Osteoblast (primary cell): ENCODE data around the gene ZNF625. TPM values are rescaled to one million over a fixed set of nuclear protein-coding genes. Genes with fewer than 3 reads are reported as not detected.

Experiments used
- DNase-seq: peaks from one replicate; pipeline ENCODE4 v3.0.0; 2011; ENCODE audit warnings: low spot score, mixed read lengths; ENCODE audit not compliant: insufficient read length; ENCODE audit errors: missing footprints
- H2AFZ ChIP-seq: 2 replicates; pipeline ENCODE4 v1.6.0; 2011; ENCODE audit warnings: mild to moderate bottlenecking, low read length
- H3K27ac ChIP-seq: 2 replicates; pipeline ENCODE4 v1.5.1; 2011; ENCODE audit warnings: mild to moderate bottlenecking, low read depth, low read length, moderate library complexity
- H3K27me3 ChIP-seq: 2 replicates; pipeline ENCODE4 v1.6.0; 2012; ENCODE audit warnings: mild to moderate bottlenecking, control low read depth, inconsistent platforms, low read length, moderate library complexity; ENCODE audit not compliant: insufficient read depth
- H3K36me3 ChIP-seq: 2 replicates; pipeline ENCODE4 v1.5.1; 2011; ENCODE audit warnings: mild to moderate bottlenecking, low read length, control low read depth, moderate library complexity; ENCODE audit not compliant: insufficient read depth
- H3K4me1 ChIP-seq: 2 replicates; pipeline ENCODE4 v1.5.1; 2011; ENCODE audit warnings: mild to moderate bottlenecking, low read length, control low read depth, moderate library complexity; ENCODE audit not compliant: insufficient read depth
- H3K4me2 ChIP-seq: 2 replicates; pipeline ENCODE4 v1.6.0; 2011; ENCODE audit warnings: mild to moderate bottlenecking, low read length; ENCODE audit not compliant: insufficient read depth
- H3K4me3 ChIP-seq: fragments of 200-600 bp; sonication (generic); 3 replicates; pipeline ENCODE4 v1.5.1; 2012; ENCODE audit warnings: mild to moderate bottlenecking, low read length, inconsistent platforms; ENCODE audit not compliant: insufficient read depth
- H3K79me2 ChIP-seq: 2 replicates; pipeline ENCODE4 v1.6.0; 2012; ENCODE audit warnings: mild to moderate bottlenecking, low read length, control low read depth, inconsistent platforms; ENCODE audit not compliant: insufficient read depth
- H3K9me3 ChIP-seq: 2 replicates; pipeline ENCODE4 v1.5.1; 2011; ENCODE audit warnings: low read depth, low read length, control low read depth
- H4K20me1 ChIP-seq: 2 replicates; pipeline ENCODE4 v1.6.0; 2012; ENCODE audit warnings: mild to moderate bottlenecking, low read length, control low read depth; ENCODE audit not compliant: insufficient read depth
- CTCF ChIP-seq: IDR thresholded peaks from 2 replicates; pipeline ENCODE4 v1.5.1; 2011; ENCODE audit warnings: mild to moderate bottlenecking, low read depth, low read length, moderate library complexity; ENCODE audit errors: extremely low read depth
- total RNA-seq: library from RNA; depleted of rRNA; stranded (reverse); fragments of >200 nt; gene quantifications from 2 replicates; pipeline ENCODE4 v1.2.3, GENCODE V29; 2012

ZNF625 gene
- total RNA-seq, 1 donor, result 13.0 TPM

- no peak for TF ChIP-seq CTCF
- no peak for DNase-seq
- H3K27ac ChIP-seq, result no peak overlapping the region
- no peak overlapping the region for H3K4me2 ChIP-seq
- H3K9me3 ChIP-seq, result peaks cover 26% of the 10 kb centered on the region
- peaks cover 2% of the 10 kb centered on the region for H4K20me1 ChIP-seq
- H3K4me1 ChIP-seq, result peaks cover 10% of the 10 kb centered on the region
- no peak overlapping the region for H3K4me3 ChIP-seq
- no peaks in the 10 kb centered on the region for H3K27me3 ChIP-seq
- no peak overlapping the region for H2AFZ ChIP-seq
- peaks cover 33% of the 10 kb centered on the region for H3K79me2 ChIP-seq
- H3K36me3 ChIP-seq, result peaks cover 55% of the 10 kb centered on the region
Observed at GRCh38 chr19:12137221-12137940, 19.2 kb downstream of the ZNF625 start.

- no peaks in the 10 kb centered on the region for H4K20me1 ChIP-seq
- no peak overlapping the region for H3K4me3 ChIP-seq
- no peak overlapping the region for H2AFZ ChIP-seq
- peaks cover 14% of the 10 kb centered on the region for H3K79me2 ChIP-seq
- no peak overlapping the region for H3K4me2 ChIP-seq
- H3K27ac ChIP-seq, result no peak overlapping the region
- H3K27me3 ChIP-seq, result no peaks in the 10 kb centered on the region
- H3K36me3 ChIP-seq, result peaks cover 62% of the 10 kb centered on the region
- no peak for TF ChIP-seq CTCF
- H3K9me3 ChIP-seq, result peaks cover 38% of the 10 kb centered on the region
- no peak for DNase-seq
- H3K4me1 ChIP-seq, result no peaks in the 10 kb centered on the region
Observed at GRCh38 chr19:12133069-12133468, 23.5 kb downstream of the ZNF625 start.

GRCh38 chr19:12126707-12127106, 29.8 kb downstream of the ZNF625 start:
- peaks cover 2% of the 10 kb centered on the region for H3K36me3 ChIP-seq
- no peak overlapping the region for H3K4me2 ChIP-seq
- H3K27ac ChIP-seq, result no peak overlapping the region
- no peak overlapping the region for H2AFZ ChIP-seq
- no peak for DNase-seq
- no peaks in the 10 kb centered on the region for H4K20me1 ChIP-seq
- no peaks in the 10 kb centered on the region for H3K79me2 ChIP-seq
- no peaks in the 10 kb centered on the region for H3K27me3 ChIP-seq
- peaks cover 6% of the 10 kb centered on the region for H3K9me3 ChIP-seq
- no peak overlapping the region for H3K4me3 ChIP-seq
- H3K4me1 ChIP-seq, result no peaks in the 10 kb centered on the region
- TF ChIP-seq CTCF, result peak; percentile 27

- peak; percentile 49 for DNase-seq
Observed at GRCh38 chr19:12117201-12117970, 39.1 kb downstream of the ZNF625 start.

More at GRCh38 chr19:12117201-12117970, 39.1 kb downstream of the ZNF625 start:
- peaks cover 12% of the 10 kb centered on the region for H3K9me3 ChIP-seq
- no peak overlapping the region for H3K4me2 ChIP-seq
- H3K27ac ChIP-seq, result no peak overlapping the region
- no peaks in the 10 kb centered on the region for H3K79me2 ChIP-seq
- no peaks in the 10 kb centered on the region for H4K20me1 ChIP-seq
- no peak for TF ChIP-seq CTCF
- no peak overlapping the region for H2AFZ ChIP-seq
- no peaks in the 10 kb centered on the region for H3K27me3 ChIP-seq
- peaks cover 10% of the 10 kb centered on the region for H3K36me3 ChIP-seq
- H3K4me3 ChIP-seq, result no peak overlapping the region
- H3K4me1 ChIP-seq, result no peaks in the 10 kb centered on the region
